ENCODE data around the gene TSHZ2. TPM values are rescaled to one million over a fixed set of nuclear protein-coding genes. Genes with fewer than 3 reads are reported as not detected.

The TSHZ2 gene
- total RNA-seq, 1 experiment from 2014 or later, result 0.07 TPM

- Histone ChIP-seq H3K27ac (ENCODE audit: low read depth, low read length) (no peak overlapping the region), H3K36me3 (ENCODE audit: control insufficient read depth in 1 of 2, insufficient read depth in 2 of 2, low read length in 2 of 2) (no peaks in the 10 kb centered on the region), H3K9ac (ENCODE audit: low read length) (no peak overlapping the region), H3K27me3 (ENCODE audit: insufficient read depth, low read length) (peaks cover 39% of the 10 kb centered on the region), H3K9me2 (ENCODE audit: insufficient read depth) (no peaks in the 10 kb centered on the region), H3K4me1 (ENCODE audit: control insufficient read depth in 1 of 2, insufficient read depth in 2 of 2, low read length in 2 of 2) (no peaks in the 10 kb centered on the region), H2AFZ (ENCODE audit: low read depth, low read length, poor library complexity, severe bottlenecking) (no peak overlapping the region), H3K9me3 (ENCODE audit: control insufficient read depth in 1 of 2, insufficient read depth in 1 of 2, low read depth in 1 of 2, low read length in 2 of 2) (no peaks in the 10 kb centered on the region), H3K4me3 (replicated peaks in 1 of 2; ENCODE audit: low read depth in 1 of 2, low read length in 2 of 2) (no peak overlapping the region), H3K4me2 (ENCODE audit: low read length) (no peak overlapping the region), H4K20me1 (ENCODE audit: insufficient read depth) (no peaks in the 10 kb centered on the region), H3K79me2 (ENCODE audit: insufficient read depth, low read length) (no peaks in the 10 kb centered on the region)
- RAD21 ChIA-PET (ENCODE audit: low non-redundant PET in 1 of 2, low total read pairs in 2 of 2, uncharacterized antibody in 2 of 2, unreplicated experiment in 2 of 2), result no interaction called here
- TF ChIP-seq CBX3 (IDR thresholded peaks at IDR 0.05; ENCODE audit: low read depth), result no peak
- BruUV-seq (replicated peaks), result no TSS peak
- POLR2A ChIA-PET, result no interaction called here
- CTCF ChIA-PET, result no interaction called here
- DNase-seq (ENCODE audit: low read depth, low spot score), result no peak
- intact Hi-C loops (cut with micrococcal nuclease), result no loop called here
- ATAC-seq, result no peak
Observed at GRCh38 chr20:53292347-53292746, 320.2 kb downstream of the TSHZ2 start.

DNA sequence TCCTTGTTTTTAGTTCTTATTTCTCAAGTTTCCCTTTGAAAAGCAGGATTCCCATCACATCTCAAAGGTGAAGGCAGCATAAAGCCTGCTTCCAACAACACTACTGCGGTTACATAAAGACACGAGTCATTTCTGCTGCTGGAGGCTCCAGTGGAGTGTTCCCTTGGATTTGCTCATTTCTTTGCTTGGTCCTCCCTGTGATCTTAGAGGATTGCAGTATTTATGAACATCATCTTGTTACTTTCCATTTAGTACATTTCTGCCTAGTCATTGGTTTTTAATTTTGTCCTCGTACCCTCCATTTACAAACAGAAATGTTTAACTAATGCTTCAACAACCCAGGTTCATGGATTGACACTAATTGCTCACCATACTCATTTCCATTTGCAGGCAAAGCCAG is 322.6 kb downstream of the TSHZ2 start:
- H3K9ac ChIP-seq (ENCODE audit: low read length), result no peak overlapping the region
- H2AFZ ChIP-seq (ENCODE audit: low read depth, low read length, poor library complexity, severe bottlenecking), result no peak overlapping the region
- ATAC-seq, result no peak
- no peak overlapping the region for H3K4me2 ChIP-seq (ENCODE audit: low read length)
- H3K27ac ChIP-seq (ENCODE audit: low read depth, low read length), result no peak overlapping the region
- no peak for TF ChIP-seq FOSL1 (IDR thresholded peaks at IDR 0.05; ENCODE audit: low read depth)
- TF ChIP-seq, protein P1, sequence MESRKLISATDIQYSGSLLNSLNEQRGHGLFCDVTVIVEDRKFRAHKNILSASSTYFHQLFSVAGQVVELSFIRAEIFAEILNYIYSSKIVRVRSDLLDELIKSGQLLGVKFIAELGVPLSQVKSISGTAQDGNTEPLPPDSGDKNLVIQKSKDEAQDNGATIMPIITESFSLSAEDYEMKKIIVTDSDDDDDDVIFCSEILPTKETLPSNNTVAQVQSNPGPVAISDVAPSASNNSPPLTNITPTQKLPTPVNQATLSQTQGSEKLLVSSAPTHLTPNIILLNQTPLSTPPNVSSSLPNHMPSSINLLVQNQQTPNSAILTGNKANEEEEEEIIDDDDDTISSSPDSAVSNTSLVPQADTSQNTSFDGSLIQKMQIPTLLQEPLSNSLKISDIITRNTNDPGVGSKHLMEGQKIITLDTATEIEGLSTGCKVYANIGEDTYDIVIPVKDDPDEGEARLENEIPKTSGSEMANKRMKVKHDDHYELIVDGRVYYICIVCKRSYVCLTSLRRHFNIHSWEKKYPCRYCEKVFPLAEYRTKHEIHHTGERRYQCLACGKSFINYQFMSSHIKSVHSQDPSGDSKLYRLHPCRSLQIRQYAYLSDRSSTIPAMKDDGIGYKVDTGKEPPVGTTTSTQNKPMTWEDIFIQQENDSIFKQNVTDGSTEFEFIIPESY (IDR thresholded peaks at IDR 0.05; ENCODE audit: extremely low read depth, insufficient replicate concordance, low read length), result no peak
- TF ChIP-seq, protein P2, sequence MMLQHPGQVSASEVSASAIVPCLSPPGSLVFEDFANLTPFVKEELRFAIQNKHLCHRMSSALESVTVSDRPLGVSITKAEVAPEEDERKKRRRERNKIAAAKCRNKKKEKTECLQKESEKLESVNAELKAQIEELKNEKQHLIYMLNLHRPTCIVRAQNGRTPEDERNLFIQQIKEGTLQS (IDR thresholded peaks at IDR 0.05), result no peak
- no peak for TF ChIP-seq SRF (IDR thresholded peaks at IDR 0.05; ENCODE audit: low read depth)
- no peak for TF ChIP-seq ZFX (IDR thresholded peaks at IDR 0.05)
- no peak for TF ChIP-seq REST (IDR thresholded peaks at IDR 0.05; ENCODE audit: low read depth)
- no peak for TF ChIP-seq JUND (IDR thresholded peaks at IDR 0.05)
- peaks cover 56% of the 10 kb centered on the region for H3K27me3 ChIP-seq (ENCODE audit: insufficient read depth, low read length)
- BruUV-seq (replicated peaks), result no TSS peak
- CTCF ChIA-PET, result no interaction called here
- no peaks in the 10 kb centered on the region for H3K36me3 ChIP-seq (ENCODE audit: control insufficient read depth in 1 of 2, insufficient read depth in 2 of 2, low read length in 2 of 2)
- RAD21 ChIA-PET (ENCODE audit: low non-redundant PET in 1 of 2, low total read pairs in 2 of 2, uncharacterized antibody in 2 of 2, unreplicated experiment in 2 of 2), result no interaction called here
- H3K9me3 ChIP-seq (ENCODE audit: control insufficient read depth in 1 of 2, insufficient read depth in 1 of 2, low read depth in 1 of 2, low read length in 2 of 2), result no peaks in the 10 kb centered on the region
- H3K4me3 ChIP-seq (replicated peaks in 1 of 2; ENCODE audit: low read depth in 1 of 2, low read length in 2 of 2), result no peak overlapping the region
- no peaks in the 10 kb centered on the region for H4K20me1 ChIP-seq (ENCODE audit: insufficient read depth)
- no peaks in the 10 kb centered on the region for H3K4me1 ChIP-seq (ENCODE audit: control insufficient read depth in 1 of 2, insufficient read depth in 2 of 2, low read length in 2 of 2)
- no peaks in the 10 kb centered on the region for H3K9me2 ChIP-seq (ENCODE audit: insufficient read depth)
- H3K79me2 ChIP-seq (ENCODE audit: insufficient read depth, low read length), result no peaks in the 10 kb centered on the region
- POLR2A ChIA-PET, result no interaction called here
- intact Hi-C loops (cut with micrococcal nuclease), result no loop called here
- DNase-seq (ENCODE audit: low read depth, low spot score), result no peak

Measured in HCT116 (cell line).